ENCODE data around the gene KCNQ5. TPM values are rescaled to one million over a fixed set of nuclear protein-coding genes. Genes with fewer than 3 reads are reported as not detected.

Gene KCNQ5
- total RNA-seq, 1 donor from 2014 or later = 1.2 TPM

GRCh38 chr6:72631480-72631879 is 9.6 kb downstream of the KCNQ5 start:
- no peaks in the 10 kb centered on the region for H3K4me1 Mint-ChIP-seq
- no peak for TF ChIP-seq CTCF (conservative IDR thresholded peaks at IDR 0.05)
- H3K36me3 Mint-ChIP-seq (ENCODE audit: low read depth) = no peaks in the 10 kb centered on the region
- H3K4me3 Mint-ChIP-seq = no peak overlapping the region
- no peak for DNase-seq (ENCODE audit: low read depth, low spot score)
- peaks cover 32% of the 10 kb centered on the region for H3K27me3 Mint-ChIP-seq (ENCODE audit: low read depth)
- H3K27ac Mint-ChIP-seq (ENCODE audit: unreplicated experiment) = no peak overlapping the region
- peaks cover 3% of the 10 kb centered on the region for H3K9me3 Mint-ChIP-seq

GRCh38 chr6:72635636-72636035 is 13.8 kb downstream of the KCNQ5 start:
- Mint-ChIP-seq H3K27me3 (ENCODE audit: low read depth) (peaks cover 13% of the 10 kb centered on the region), H3K9me3 (peaks cover 3% of the 10 kb centered on the region), H3K36me3 (ENCODE audit: low read depth) (no peaks in the 10 kb centered on the region), H3K4me1 (no peaks in the 10 kb centered on the region), H3K27ac (ENCODE audit: unreplicated experiment) (no peak overlapping the region), H3K4me3 (no peak overlapping the region)
- no peak for TF ChIP-seq CTCF (conservative IDR thresholded peaks at IDR 0.05)
- no peak for DNase-seq (ENCODE audit: low read depth, low spot score)

- Mint-ChIP-seq H3K27me3 (ENCODE audit: low read depth) (peaks cover 7% of the 10 kb centered on the region), H3K9me3 (peaks cover 3% of the 10 kb centered on the region), H3K4me1 (no peaks in the 10 kb centered on the region), H3K27ac (ENCODE audit: unreplicated experiment) (no peak overlapping the region), H3K36me3 (ENCODE audit: low read depth) (no peaks in the 10 kb centered on the region), H3K4me3 (no peak overlapping the region)
- TF ChIP-seq CTCF (conservative IDR thresholded peaks at IDR 0.05) = no peak
- no peak for DNase-seq (ENCODE audit: low read depth, low spot score)
Measured at GRCh38 chr6:72636215-72636614, 14.4 kb downstream of the KCNQ5 start.

- TF ChIP-seq CTCF (conservative IDR thresholded peaks at IDR 0.05) = no peak
- no peak overlapping the region for H3K4me3 Mint-ChIP-seq
Measured at GRCh38 chr6:72636786-72637185, 14.9 kb downstream of the KCNQ5 start.

GRCh38 chr6:72639920-72640614 is 18.2 kb downstream of the KCNQ5 start:
- no peaks in the 10 kb centered on the region for H3K4me1 Mint-ChIP-seq
- H3K9me3 Mint-ChIP-seq = no peaks in the 10 kb centered on the region
- H3K4me3 Mint-ChIP-seq = no peak overlapping the region
- peaks cover 4% of the 10 kb centered on the region for H3K27me3 Mint-ChIP-seq (ENCODE audit: low read depth)
- no peak for TF ChIP-seq CTCF (conservative IDR thresholded peaks at IDR 0.05)
- H3K27ac Mint-ChIP-seq (ENCODE audit: unreplicated experiment) = no peak overlapping the region
- DNase-seq (ENCODE audit: low read depth, low spot score) = no peak
- H3K36me3 Mint-ChIP-seq (ENCODE audit: low read depth) = no peaks in the 10 kb centered on the region

More at GRCh38 chr6:72636786-72637185, 14.9 kb downstream of the KCNQ5 start:
- H3K27ac Mint-ChIP-seq (ENCODE audit: unreplicated experiment) = no peak overlapping the region
- DNase-seq (ENCODE audit: low read depth, low spot score) = no peak
- no peaks in the 10 kb centered on the region for H3K4me1 Mint-ChIP-seq
- H3K9me3 Mint-ChIP-seq = peaks cover 3% of the 10 kb centered on the region
- H3K36me3 Mint-ChIP-seq (ENCODE audit: low read depth) = no peaks in the 10 kb centered on the region
- H3K27me3 Mint-ChIP-seq (ENCODE audit: low read depth) = peaks cover 7% of the 10 kb centered on the region
